Measurements from ENCODE around the gene SRD5A2. TPM values are rescaled to one million over a fixed set of nuclear protein-coding genes. Genes with fewer than 3 reads are reported as not detected.

The SRD5A2 gene, protein sequence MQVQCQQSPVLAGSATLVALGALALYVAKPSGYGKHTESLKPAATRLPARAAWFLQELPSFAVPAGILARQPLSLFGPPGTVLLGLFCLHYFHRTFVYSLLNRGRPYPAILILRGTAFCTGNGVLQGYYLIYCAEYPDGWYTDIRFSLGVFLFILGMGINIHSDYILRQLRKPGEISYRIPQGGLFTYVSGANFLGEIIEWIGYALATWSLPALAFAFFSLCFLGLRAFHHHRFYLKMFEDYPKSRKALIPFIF
- not detected in 2 replicates for total RNA-seq (2014; rRNA removed; shearing (Covaris generic))
- polyA plus RNA-seq (2015; cell fraction: cytosol; rRNA removed) = not detected in 2 replicates
- not detected in 2 replicates for polyA plus RNA-seq (2015; cell fraction: nucleus; rRNA removed)

- no peak for DNase-seq (ENCODE audit: low read depth, low spot score)
- in situ Hi-C loops (cut with HindIII; ENCODE audit: low pct_unique_long_range_greater_than_20kb, low sequenced_read_pairs) = no loop called here
Measured at GRCh38 chr2:31580321-31581117, at the start of gene SRD5A2. SRD5A2 (minus strand) TSS chr2:31580938; CDS start chr2:31580900, 38 bp downstream.

GRCh38 chr2:31606509-31606908, 25.8 kb upstream of the SRD5A2 start:
- in situ Hi-C loops (cut with HindIII; ENCODE audit: low pct_unique_long_range_greater_than_20kb, low sequenced_read_pairs) = no loop called here
- DNase-seq (ENCODE audit: low read depth, low spot score) = no peak

DNA sequence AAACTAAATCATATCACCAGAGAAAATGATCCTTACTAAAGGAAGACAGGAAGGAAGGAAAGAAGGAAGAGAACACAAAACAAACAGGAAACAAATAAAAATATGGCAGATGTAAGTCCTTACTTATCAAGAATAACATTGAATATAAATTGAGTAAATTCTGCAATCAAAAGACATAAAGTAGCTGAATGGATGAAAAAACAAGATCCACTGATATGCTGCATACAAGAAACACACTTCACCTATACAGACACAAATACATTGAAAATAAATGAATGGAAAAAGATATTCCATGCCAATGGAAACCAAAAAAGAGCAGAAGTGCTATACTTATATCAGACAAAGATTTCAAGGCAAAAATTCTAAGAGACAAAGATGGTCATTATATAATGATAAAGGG, 18.0 kb upstream of the SRD5A2 start:
- in situ Hi-C loops (cut with HindIII; ENCODE audit: low pct_unique_long_range_greater_than_20kb, low sequenced_read_pairs) = no loop called here
- no peak for DNase-seq (ENCODE audit: low read depth, low spot score)

- no peak for DNase-seq (ENCODE audit: low read depth, low spot score)
- in situ Hi-C loops (cut with HindIII; ENCODE audit: low pct_unique_long_range_greater_than_20kb, low sequenced_read_pairs) = no loop called here
Measured at GRCh38 chr2:31586230-31586629, 5.5 kb upstream of the SRD5A2 start.

DNA sequence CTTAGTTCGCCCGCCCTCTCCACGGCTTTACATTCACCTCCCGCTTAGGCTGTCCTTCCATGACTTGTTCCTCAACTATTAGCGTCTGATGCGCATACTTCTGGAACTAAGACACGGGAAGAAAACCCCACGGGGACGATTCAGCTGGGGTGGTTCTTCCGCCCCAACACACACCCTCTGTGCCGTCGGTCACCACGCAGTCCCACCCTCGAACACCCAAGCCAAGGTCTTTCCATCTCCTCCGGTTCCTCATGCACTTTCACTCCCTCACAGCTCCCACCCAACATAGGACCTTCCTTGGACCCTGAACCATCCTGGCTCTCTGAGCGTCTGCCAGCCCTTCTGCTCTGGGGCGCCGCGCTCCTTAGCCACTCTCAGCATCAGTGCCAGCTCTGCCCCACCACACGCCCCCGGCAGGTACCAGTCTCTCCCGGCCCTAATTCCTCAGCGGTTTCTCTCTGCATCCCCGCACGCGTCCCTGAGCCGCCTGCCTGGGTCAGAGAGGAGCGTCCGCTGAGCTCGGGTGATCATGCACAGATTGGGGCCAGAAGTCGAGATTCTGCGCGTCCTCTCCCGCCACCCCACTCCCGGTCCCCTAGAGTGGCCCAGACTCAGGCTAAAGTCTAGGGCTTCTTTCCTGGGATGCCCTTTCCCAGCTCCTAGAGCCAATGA, 522 bp upstream of the SRD5A2 start:
- in situ Hi-C loops (cut with HindIII; ENCODE audit: low pct_unique_long_range_greater_than_20kb, low sequenced_read_pairs) = no loop called here
- DNase-seq (ENCODE audit: low read depth, low spot score) = no peak

DNA sequence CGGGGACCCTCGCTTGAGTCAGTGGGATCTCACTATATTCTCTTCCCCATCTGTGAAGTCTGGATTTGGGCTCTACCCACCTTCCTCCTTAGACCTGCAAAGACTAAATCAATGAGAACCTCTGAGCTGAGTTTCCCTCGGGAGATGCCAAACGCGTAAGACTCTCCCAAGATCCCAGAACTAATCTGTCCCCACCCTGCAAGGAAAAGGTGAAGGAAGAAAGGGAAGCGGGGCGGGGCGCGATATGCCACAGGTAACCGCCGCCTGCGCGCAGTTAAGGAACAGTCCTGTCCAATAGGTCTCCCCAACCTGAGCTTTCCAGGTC, 780 bp downstream of the SRD5A2 start:
- in situ Hi-C loops (cut with HindIII; ENCODE audit: low pct_unique_long_range_greater_than_20kb, low sequenced_read_pairs) = no loop called here

GRCh38 chr2:31578316-31578715, 2.4 kb downstream of the SRD5A2 start:
- in situ Hi-C loops (cut with HindIII; ENCODE audit: low pct_unique_long_range_greater_than_20kb, low sequenced_read_pairs) = no loop called here

More for the DNA sequence above, 780 bp downstream of the SRD5A2 start:
- no peak for DNase-seq (ENCODE audit: low read depth, low spot score)

GRCh38 chr2:31577143-31577542, 3.6 kb downstream of the SRD5A2 start:
- in situ Hi-C loops (cut with HindIII; ENCODE audit: low pct_unique_long_range_greater_than_20kb, low sequenced_read_pairs) = no loop called here

More at GRCh38 chr2:31578316-31578715, 2.4 kb downstream of the SRD5A2 start:
- DNase-seq (ENCODE audit: low read depth, low spot score) = no peak

DNA sequence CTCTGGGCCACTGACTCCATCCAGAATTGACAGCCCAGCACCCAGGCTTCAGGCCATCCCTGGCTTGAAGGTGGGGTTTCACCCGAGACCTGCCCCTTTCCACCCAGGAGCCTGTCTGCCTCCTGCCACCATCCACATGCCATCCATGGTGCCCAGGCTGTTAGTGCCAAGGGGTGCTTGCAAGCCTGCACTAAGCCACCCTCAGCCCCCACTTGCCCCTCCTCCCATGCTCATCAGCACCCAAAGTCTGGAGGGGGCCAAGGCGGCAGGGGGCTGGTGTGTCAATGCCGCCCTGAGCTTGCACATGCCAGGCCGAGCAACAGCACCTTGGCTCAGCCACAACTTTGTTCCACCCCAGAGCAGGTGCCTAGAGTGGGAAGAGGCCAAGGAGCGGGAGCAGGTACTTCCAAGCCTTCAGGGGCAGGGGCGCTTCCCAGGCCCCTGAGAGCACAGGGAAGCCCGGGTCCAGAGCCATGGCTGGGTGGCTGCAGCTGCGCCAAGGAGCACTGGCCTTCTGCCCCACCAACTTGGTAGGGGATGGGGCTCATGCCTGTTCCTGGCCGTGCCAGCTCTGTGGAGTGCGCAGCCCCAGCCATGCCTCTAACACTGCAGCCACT, 12.0 kb downstream of the SRD5A2 start:
- in situ Hi-C loops (cut with HindIII; ENCODE audit: low pct_unique_long_range_greater_than_20kb, low sequenced_read_pairs) = no loop called here
- no peak for DNase-seq (ENCODE audit: low read depth, low spot score)

More at GRCh38 chr2:31577143-31577542, 3.6 kb downstream of the SRD5A2 start:
- no peak for DNase-seq (ENCODE audit: low read depth, low spot score)

DNA sequence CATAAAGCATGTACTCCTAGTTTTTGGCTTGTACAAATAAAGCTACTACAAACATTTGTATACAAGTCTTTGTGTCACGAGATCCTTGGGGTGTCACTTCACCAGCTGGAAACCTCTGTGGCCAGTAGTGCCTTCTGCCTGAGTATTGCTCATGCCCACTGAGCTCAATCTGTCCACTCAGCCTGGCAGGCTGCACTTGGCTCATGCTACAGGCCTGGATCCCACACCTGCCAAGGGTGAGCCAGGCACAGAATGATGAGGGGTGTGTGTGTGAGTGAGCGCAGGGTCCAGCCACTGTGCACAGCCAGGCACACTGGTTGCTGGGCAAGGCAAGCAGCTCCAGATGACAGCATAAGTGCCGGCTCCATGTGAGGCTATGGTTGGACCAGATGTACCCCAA, 13.1 kb downstream of the SRD5A2 start:
- no peak for DNase-seq (ENCODE audit: low read depth, low spot score)
- in situ Hi-C loops (cut with HindIII; ENCODE audit: low pct_unique_long_range_greater_than_20kb, low sequenced_read_pairs) = no loop called here

DNA sequence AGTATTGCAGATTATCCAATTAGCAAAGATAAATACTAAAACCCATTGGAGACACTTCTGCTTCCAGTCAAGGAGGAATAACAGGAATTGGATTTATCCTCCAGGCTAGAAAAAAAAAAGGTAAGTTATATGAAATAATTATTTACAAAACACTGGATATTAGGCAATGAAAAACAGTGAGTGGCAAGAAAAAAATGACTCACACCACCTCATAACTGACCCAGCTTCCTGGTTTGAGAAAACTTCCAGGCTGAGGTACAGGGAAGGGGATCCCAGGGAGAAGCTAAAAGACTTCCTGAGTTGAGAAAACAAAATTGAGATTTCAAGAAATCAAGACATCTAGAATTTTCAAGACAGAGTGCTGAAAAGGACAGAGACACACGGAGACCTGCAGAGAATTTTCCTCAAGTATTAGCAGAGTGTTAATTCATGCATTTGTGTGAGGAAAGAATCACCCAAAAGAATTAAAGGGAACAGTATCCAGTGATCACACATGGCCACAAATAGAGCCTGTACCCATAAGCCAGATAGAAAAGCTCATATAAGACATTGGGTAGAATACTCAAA, 17.4 kb downstream of the SRD5A2 start:
- in situ Hi-C loops (cut with HindIII; ENCODE audit: low pct_unique_long_range_greater_than_20kb, low sequenced_read_pairs) = no loop called here
- no peak for DNase-seq (ENCODE audit: low read depth, low spot score)

DNA sequence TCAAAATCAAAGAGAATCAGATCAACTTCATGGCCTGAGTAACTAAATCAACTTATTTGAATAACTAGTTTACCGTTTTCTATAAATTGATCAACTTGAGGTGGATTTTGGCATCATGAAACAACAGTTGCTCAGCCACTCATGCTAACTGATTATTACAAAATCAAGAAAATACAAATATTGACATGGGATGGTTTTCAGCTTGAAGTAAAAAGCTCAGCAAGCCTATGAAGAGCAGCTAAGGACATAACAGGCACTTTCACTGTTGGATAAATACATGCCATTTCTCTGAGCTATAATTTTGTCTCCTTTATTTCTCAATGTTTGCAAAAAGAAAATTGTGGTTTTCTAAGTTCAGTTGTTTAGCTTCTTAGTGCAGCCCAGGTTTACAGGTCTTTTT, 18.9 kb downstream of the SRD5A2 start:
- in situ Hi-C loops (cut with HindIII; ENCODE audit: low pct_unique_long_range_greater_than_20kb, low sequenced_read_pairs) = no loop called here
- no peak for DNase-seq (ENCODE audit: low read depth, low spot score)

- no peak for DNase-seq (ENCODE audit: low read depth, low spot score)
- in situ Hi-C loops (cut with HindIII; ENCODE audit: low pct_unique_long_range_greater_than_20kb, low sequenced_read_pairs) = no loop called here
Measured at GRCh38 chr2:31558401-31559295, 22.1 kb downstream of the SRD5A2 start.

DNA sequence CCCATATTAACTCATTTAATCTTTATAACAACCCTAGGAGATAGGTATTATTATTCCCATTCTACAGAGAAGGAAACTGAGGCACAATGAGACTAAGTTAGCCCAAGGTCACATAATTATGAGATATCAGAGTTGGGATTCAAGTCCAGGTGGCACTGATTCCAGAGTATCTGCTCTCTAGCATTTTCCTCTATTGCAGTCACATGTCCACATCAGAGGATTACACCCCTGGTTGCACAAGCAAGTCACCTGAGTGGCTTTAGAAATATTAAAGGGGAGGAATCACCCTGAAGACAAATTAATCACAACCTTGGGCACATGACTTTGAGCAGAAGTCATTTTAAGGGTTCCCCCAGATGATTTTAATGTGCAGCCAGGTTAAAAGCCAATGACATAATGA, 23.8 kb downstream of the SRD5A2 start:
- in situ Hi-C loops (cut with HindIII; ENCODE audit: low pct_unique_long_range_greater_than_20kb, low sequenced_read_pairs) = no loop called here
- DNase-seq (ENCODE audit: low read depth, low spot score) = no peak

GRCh38 chr2:31555967-31556706, 24.6 kb downstream of the SRD5A2 start:
- in situ Hi-C loops (cut with HindIII; ENCODE audit: low pct_unique_long_range_greater_than_20kb, low sequenced_read_pairs) = no loop called here
- DNase-seq (ENCODE audit: low read depth, low spot score) = no peak

GRCh38 chr2:31553362-31553761, 27.4 kb downstream of the SRD5A2 start:
- in situ Hi-C loops (cut with HindIII; ENCODE audit: low pct_unique_long_range_greater_than_20kb, low sequenced_read_pairs) = no loop called here
- no peak for DNase-seq (ENCODE audit: low read depth, low spot score)
